ENCODE results near the gene CLPSL2. TPM values are rescaled to one million over a fixed set of nuclear protein-coding genes. Genes with fewer than 3 reads are reported as not detected.
"Not testable (repeated sequence)": the region's sequence is repeated elsewhere in the genome, so short reads cannot be mapped to it uniquely, and the experiment has no call there.

CLPSL2 gene, protein sequence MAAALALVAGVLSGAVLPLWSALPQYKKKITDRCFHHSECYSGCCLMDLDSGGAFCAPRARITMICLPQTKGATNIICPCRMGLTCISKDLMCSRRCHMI
- not detected for total RNA-seq

DNA sequence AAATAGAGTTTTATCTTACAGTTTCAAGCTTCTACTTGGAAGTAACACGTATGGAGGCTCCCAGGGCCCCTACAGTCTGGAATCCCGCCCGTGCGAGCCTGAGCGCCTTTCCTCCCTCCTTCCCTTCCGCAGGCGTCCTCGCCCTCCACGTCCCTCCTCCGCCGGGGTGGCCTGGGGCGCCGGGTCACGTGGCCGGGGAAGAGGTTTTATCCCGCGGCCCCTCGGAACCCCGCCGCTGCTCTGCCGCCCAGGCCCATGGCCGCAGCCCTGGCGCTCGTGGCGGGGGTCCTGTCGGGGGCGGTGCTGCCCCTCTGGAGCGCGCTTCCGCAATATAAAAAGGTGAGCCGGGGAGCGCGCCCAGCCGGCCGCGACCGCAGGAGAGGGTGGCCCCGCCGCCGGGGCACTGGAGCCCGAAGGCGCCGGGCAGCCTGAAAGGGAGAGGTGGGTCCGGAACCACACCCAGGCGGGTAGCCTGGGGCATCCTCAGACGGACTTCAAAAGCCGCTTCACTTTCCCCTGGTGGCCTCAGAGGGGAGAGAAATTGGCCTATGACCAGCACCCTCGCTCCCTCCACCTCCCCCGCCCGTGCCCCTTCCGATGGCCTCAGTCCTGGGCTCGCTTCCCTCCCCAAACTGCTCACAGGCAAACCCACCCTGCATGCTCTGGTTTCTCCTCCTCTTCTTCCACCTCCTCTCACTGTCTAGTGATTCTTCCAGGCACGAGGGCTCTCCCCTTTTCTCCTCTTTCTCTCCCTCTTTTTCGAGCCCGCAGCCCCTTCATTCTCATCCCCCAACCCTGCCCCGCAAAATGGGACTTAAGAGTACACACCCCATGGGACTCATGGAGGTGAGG lies at the start of gene CLPSL2:
Gene CLPSL2, plus strand, starts transcription at position 235 of the 852 bp plus-strand sequence. Its CDS starts 21 bp downstream, at position 256.
- no peak for DNase-seq (ENCODE audit: low spot score)

DNA sequence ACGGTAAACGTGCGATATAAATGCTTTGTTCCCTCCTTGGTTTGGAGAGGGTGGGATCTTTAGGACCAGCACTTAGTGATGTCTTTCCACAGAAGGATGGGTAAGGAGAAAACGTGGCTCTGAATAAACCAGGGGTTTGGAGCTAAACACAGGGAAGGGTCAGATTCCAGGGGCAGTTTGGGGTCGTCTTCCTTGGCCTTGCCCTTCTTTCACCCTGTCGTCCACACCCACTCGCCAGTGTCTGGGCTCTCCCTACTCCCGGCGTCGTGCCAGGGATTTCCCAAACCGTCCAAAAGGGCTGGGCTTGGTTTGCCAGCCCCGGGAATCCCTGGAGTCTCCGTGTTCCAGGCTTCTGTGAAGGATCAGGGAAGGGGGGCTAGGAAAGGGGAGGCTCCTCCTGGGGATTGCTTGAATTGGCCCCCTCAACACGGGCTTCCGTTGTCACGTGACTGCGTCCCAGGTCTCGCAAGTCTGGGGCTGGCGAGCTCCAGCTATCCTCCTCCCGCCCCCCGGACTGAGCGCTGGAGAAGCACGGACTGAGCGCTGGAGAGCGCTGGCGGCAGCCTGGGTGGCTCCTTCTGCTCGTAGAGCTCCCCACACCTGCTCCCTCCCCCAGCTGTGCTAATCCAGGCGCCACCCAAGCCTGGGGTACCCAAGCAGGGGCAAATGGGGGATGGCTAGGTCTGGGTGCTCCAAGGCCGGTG lies 49.0 kb upstream of the CLPSL2 start:
- ATAC-seq (peak; percentile 10), DNase-seq (ENCODE audit: low spot score) (peak; percentile 95)

More for the DNA sequence above, at the start of gene CLPSL2:
- ATAC-seq = peak; percentile 43

DNA sequence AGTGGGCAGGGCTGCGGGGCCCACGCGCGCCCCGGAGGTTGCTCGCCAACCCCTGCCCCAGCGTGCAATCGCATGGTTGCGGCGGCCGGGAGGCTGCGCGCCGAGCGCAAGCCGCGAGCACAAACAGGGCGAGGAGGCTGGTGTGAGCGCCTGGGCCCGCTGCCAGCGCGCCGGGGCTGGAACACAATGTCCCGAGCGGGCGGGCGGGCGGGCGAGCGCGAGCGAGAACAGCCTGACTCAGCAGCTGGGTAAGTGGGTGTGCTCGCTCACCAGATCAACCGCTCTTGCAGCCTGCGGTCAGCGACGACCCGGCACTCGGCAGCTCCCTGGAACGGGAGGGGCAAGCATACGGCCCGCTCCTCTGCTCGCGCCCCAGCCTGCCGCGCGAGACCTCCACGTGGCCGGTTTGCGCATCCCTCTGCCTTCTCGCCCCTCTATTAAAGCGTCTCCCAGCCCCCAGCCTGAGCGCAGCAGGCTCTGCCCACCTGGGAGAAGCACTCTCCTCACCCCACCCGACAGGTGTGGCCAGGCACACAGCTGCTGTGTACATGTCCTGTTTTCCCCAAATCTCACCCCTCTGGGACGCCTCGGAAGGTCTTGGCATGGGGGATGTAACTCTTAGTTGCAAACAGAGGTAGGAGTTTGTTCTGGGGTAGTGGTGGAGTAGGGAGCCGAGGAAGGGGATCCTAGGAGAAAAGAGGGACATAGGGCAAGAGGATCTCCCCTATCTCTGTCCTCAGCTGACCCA lies 48.3 kb upstream of the CLPSL2 start:
- peak; percentile 96 for DNase-seq (ENCODE audit: low spot score)
- peak; percentile 44 for ATAC-seq

DNA sequence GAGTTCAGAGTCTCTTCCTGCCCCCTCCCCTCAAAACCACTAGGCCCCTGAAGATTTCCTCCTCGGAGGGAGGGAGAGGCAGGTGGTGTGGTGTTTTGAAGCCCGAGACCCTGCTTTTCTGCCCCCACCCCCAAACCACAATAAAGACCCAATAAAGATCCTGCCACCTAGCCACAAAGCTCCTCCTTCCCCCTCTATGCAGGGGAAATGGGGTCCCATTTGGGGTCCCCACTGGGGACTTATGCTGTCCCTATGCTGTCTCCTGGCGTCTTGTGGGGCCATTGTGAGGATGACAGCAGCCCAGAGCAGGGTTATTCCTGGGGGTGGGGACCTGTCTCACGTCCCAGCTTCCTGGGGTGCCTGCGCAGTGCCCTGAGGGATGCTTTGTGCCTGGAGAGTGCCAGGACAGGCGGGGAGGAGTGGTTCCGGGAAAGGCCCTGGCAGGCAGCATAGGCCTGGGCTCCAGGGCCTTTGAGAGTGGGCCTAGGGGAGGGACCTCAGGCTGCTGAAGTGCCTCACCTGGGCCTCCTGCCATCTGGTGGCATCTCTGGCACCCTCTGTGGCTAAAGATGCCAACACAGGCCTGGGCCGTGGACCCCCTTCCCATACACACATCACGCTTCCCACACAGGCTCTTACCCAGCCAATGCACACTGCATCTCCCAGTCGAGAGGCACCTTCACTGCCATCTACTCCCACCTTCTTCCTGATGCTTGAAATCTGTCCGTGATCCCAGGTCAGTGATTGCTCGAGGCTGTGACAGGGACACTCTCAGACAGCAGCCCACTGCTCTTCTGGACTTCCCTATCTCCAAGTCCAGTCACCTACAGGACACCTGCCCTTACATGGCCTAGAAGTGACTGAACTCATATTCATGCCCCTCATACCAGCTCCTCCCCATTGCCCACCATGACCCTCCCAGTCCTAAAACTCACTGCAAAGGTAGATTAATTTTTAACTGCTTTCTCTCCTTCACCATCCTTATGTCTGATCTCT lies 47.4 kb upstream of the CLPSL2 start:
- ATAC-seq (peak; percentile 33), DNase-seq (ENCODE audit: low spot score) (peak; percentile 93)

DNA sequence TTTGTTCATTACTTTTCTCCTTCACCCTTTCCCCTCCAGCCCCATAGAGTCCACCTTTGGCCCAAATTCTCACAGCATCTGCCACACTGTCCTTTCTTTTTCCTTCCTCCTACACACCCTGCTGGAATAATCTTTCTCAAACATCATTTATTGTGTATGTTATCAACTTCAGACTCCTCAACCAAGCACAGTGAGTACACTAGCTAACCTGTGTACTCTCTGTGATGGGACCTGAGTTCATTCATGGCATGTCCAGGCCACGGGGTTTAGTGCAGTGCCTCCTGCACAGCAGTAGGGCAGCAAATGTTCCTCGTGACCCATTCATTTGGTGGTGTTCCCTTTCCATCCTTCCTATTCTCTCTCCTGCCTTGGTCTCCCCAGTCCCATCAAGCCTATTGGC lies 46.7 kb upstream of the CLPSL2 start:
- DNase-seq (ENCODE audit: low spot score) (no peak), ATAC-seq (no peak)

DNA sequence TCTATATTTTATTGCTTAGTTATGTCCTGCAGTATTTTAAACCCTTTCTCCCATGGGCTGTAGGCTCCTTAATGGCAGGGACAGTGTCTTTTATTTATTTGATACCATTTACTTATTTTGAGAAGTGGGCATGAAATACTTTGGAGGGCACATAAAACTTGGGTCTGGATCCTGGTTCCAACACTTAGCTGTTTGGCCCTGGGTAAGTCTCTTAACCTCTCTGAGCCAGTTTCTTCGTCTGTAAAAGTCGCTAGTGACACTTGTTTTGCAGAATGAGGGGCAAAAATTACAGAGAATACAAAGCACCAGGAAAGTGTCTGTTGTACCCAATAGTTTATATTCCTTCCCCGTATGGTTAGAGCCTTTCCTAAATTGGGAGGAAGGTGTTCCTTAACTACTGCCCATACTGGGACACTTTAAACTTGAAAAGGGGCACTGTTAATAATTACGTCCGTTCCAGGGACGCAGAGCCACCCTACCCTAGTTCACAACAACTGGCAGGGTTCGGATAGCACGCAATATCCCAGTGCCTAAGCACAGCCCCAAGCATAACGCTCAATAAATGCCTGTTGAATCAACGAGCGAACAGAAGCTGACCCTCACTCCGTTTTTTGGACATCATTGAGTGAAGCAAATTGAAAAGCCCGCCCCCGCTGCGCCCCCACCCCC lies 45.5 kb upstream of the CLPSL2 start:
- DNase-seq (ENCODE audit: low spot score) (peak; percentile 66), ATAC-seq (no peak)

DNA sequence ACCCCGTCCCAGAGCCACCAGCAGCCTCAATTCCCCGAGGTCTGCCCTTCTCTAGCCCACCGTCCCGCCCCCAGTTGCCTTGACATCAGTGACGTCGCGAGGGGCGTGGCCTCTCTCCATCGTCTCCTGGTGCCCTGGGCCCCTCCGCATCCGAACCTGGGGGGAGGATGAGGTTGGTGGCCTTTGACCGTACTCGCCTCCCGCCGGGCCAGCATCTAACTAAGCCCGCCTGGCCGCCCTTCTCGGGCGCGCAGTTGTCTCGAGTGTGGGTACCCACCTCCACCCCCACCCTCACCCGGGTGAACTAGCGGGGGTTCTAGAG lies 45.0 kb upstream of the CLPSL2 start:
- ATAC-seq (peak; percentile 51), DNase-seq (ENCODE audit: low spot score) (peak; percentile 99)

DNA sequence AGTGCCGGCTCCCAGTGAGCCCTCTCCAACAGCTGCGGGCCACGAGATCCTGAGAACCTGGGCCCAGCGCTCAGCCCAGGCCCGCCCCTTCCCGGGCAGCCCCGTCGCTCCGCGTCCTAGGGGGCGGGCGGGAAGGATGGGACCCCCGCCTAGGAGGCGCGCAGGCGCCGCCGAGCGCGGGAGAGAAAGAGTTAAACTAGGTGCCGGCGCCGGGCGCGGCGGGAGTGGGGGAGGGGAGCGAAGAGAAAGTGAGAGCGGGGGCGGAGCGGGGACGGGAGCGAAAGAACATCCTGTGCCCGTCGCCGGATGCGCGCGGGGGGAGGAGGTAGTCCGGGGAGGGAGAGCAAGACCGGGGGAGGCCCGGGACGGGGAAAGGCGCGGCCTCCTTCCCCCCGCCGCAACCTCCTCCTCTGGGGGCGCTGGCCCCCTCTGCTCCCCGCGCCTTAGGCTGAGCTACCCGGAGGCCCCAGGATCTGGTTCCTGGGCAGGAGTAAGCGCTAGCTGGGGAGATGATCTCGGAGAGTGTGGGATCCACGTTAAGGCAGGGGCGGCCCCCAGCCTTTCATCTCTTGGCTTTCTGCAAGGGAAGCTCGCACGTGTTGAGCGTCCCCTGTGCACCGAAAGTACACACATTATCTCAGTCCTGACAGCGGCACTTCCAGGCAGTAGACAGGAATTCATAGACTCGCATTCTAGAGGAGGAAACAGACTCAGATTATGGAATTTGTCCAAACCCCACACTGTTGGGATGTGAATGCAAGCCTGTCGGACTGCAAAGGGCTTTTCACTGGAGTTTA lies 44.5 kb upstream of the CLPSL2 start:
- DNase-seq (ENCODE audit: low spot score) (peak; percentile 97), ATAC-seq (peak; percentile 54)

DNA sequence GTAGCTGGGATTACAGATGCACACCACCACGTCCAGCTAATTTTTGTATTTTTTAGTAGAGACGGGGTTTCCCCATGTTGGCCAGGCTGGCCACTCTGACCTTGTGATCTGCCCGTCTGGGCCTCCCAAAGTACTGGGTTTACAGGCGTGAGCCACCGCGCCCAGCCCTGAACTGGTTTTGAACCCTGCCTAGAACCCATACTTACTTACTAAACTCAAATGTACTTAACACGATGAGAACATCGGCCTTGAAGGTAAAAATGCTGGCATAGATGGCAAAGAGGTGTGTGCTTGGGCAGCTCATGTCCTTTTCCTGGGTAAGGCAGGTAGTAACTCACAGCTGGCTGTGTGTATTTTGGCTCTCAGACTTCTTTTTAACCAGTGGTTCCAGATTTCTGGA lies 42.8 kb upstream of the CLPSL2 start:
- DNase-seq (ENCODE audit: low spot score) (no peak), ATAC-seq (no peak)

DNA sequence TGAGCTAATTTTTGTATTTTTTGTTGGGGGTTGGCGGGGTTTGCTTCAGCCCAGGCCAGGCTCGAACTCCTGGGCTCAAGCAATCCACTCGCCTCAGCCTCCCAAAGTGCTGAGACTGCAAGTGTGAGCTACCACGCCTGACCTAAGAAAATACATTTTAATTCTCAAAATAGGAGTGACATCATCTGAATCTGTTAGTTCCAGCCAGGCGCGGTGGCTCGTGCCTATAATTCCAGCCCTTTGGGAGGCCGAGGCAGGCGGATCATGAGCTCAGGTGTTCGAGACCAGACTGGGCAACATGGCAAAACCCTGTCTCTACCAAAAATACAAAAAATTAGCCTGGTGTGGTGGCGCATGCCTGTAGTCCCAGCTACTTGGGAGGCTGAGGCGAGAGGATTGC lies 42.1 kb upstream of the CLPSL2 start:
- DNase-seq (ENCODE audit: low spot score); ATAC-seq: not testable (repeated sequence)

DNA sequence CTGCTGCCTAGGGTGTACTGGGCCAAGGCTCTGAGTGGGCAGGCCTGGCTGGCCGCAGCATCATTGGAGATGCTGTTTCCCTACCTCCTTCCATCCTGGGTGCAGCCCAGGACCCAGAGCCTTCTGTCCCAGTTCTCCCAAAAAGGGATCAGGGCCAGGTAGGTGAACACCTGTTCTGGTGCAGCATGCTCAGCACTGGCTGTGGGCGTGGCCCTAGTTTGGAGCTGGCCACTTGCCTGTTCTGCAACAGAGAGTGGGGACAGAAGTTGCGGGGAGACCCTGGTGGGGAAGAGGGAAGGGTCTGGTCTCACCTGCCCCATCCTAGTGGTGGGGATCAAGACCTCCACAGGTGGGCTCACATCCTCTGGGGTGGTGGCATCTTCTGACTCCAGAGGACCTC lies 40.9 kb upstream of the CLPSL2 start:
- ATAC-seq = no peak

DNA sequence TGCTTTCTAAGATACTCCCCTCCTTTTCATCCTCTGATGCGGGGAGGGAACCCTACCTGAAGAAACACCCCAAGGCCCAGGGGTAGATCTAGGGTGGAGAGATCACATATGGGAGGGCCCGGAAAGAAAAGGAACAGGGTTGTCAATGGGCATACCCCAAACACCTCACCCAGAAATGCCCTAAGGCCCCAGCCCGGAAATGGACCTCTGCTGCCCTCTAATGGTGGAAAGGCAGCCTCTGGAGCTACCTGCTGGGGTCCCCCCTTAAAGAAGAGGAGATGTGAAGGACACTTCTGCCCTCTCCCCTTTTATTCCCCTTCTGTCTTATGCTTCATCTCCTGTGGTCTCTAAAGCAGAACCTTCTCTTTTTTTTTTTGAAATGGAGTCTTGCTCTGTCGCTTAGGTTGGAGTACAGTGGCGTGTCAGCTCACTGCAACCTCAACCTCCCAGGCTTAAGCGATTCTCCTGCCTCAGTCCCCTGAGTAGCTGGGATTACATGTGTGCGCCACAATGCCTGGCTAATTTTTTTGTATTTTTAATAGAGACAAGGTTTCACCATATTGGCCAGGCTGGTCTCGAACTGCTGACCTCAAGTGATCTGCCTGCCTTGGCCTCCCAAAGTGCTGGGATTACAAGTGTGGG lies 40.0 kb upstream of the CLPSL2 start:
- DNase-seq (ENCODE audit: low spot score) (peak; percentile 78), ATAC-seq (peak; percentile 22)

More for the DNA sequence above, 40.9 kb upstream of the CLPSL2 start:
- DNase-seq (ENCODE audit: low spot score) = no peak

DNA sequence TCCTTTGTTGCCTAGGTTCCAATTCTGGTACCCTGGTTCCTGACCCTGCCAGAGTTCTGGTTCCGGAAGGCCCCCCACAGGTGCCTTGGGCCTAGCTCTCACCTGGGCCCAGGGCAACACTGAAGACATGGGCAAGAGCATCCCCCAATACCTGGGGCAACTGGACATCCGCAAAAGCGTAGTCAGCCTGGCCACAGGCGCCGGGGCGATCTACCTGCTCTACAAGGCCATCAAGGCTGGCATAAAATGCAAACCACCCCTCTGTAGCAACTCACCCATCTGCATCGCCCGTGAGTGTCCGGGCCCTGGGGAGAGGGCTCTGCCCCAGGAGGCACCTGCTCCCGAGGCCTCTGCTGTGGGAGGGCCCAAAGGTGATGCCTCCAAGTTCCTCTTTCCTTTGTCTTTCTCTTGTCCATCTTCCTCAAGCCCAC lies 39.4 kb upstream of the CLPSL2 start, which contains the start of gene ARMC12:
Gene ARMC12, plus strand, starts transcription at position 51 of the 431 bp plus-strand sequence. Its CDS starts 77 bp downstream, at position 128.
- DNase-seq (ENCODE audit: low spot score) (no peak), ATAC-seq (no peak)

DNA sequence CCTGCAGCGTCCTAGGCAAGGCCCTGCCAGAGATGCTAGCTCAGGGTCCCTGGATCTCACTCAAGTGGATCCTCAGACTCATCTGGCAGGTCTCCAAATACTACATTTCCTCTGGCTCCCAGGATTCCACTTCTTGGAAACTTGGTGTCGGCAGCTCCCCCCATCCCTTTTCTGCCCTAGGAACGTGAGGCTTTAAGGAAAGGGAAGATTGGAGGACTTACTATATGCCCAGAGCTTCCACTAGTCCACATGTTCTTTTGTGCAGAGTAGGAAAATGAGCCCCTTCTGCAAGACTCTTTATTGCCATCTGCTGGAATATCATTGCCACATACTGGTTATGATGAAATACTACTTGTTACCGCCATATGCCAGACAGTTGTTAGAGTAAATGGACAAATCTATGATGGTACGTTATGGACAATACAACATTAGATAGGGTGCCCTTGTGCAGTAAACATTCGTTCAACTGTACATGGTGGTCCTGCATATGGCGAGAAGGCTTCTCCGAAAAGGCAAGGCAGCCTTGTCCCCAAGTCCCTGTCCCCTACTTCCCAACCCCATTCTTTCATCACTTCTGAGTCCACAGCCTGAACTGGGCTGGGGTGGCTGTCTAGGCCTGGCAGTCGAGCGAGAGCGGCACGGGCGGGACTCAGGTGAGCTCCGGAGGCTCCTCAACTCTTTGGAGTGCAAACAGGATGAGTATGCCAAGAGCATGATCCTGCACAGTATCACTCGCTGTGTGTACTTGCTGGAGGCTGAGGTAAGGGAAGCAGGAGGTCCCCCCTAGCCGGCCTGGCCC lies 38.8 kb upstream of the CLPSL2 start:
- DNase-seq (ENCODE audit: low spot score) (no peak), ATAC-seq (peak; percentile 64)

DNA sequence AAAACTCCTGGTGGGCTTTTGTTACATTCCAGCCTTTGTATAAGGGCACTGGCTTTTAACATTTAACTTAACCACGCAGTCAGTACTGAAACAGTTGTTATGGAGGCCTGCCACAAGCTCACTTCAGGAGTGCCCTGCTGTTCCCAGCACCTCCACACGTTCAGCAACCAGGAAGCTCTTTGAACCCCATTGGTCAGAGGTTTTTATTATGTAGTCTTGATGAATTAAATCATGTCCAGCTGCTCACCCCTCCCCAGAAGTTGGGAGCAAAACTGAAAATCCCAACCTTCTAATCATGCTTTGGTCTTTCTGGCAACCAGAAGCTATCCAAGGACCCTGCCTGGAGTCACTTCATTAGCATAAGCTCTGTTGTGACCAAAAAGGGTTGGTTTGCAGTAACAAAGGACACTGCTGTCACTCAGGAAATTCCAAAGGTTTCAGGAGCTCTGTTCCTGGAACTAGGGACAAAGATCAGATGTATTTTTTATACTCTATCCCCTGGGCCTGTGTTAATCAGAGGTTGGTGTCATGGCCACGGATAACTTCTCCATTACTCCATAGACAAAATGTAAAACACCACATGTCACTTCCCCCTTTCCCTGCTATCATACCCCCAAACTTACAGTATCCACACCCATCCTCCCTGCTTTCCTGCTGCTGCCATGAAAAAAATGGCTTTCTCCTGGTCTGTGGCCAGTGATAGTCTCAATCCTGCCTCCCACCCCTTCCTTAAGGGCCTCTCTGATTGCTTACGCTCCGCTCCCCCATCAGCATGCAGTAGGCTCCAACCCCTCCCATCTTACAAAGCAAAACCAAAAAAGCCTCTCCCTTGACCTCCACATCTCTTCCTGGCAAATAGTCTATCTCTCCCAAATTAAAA lies 36.5 kb upstream of the CLPSL2 start:
- DNase-seq (ENCODE audit: low spot score) (no peak), ATAC-seq (peak; percentile 67)

DNA sequence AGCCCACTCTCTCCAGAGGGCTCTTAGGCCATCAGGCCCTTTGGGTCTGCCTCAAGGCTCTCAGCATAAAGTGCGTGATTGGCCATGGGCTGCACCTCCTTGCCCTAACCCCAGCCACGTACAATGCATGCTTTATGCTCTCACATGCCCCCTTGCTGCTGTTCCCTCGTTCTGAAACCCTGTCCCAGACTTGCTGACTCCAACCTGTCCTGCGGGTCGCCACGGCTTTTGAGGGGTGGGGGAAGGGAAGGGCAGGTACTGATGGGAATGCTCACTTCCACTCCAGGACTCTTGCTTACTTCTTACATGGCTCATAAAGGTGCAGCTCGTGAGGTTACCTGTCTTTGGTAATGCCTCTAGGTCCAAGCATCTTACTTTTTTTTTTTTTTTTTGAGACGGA lies 33.6 kb upstream of the CLPSL2 start:
- ATAC-seq (no peak), DNase-seq (ENCODE audit: low spot score) (no peak)
